SK-N-SH (cell line): ENCODE data around the gene AUP1. TPM values are rescaled to one million over a fixed set of nuclear protein-coding genes. Genes with fewer than 3 reads are reported as not detected.

Source experiments
- CTCF ChIA-PET: fragments of 300-600, 350-600 bp; formaldehyde crosslinking; extraction: SDS; loops from one replicate; lab custom pipeline; 2021; lab: Yijun Ruan, JAX
- POLR2A ChIA-PET: fragments of 350-600 bp; sonication (Branson Sonifier 250); formaldehyde crosslinking; extraction: SDS; loops from one replicate; lab custom pipeline; 2020; ENCODE audit warnings: antibody characterized with exemption, inconsistent platforms; lab: Yijun Ruan, JAX
- DNase-seq: peaks from one replicate; pipeline ENCODE4 v3.0.0; 2012
- H2AFZ ChIP-seq: fragments of 200-600 bp; sonication (generic); 2 replicates; pipeline ENCODE4 v1.8.1; 2016; ENCODE audit warnings: antibody characterized with exemption, mild to moderate bottlenecking, low read depth
- H3F3A ChIP-seq: fragments of 200-600 bp; sonication (generic); replicated peaks from 2 replicates; pipeline ENCODE3; 2016; ENCODE audit warnings: antibody characterized with exemption, mild to moderate bottlenecking; ENCODE audit not compliant: insufficient read depth
- H3K27ac ChIP-seq, 2 experiments: fragments of 200-500 bp in 1 of 2; fragments of 200-600 bp in 1 of 2; sonication (Bioruptor generic) in 1 of 2; sonication (generic), shearing (Covaris generic) in 1 of 2; 2 replicates each; pipeline versions ENCODE4 v1.5.1 to v1.6.1; 2014 to 2016; ENCODE audit warnings: low read depth in 2 of 2, inconsistent platforms in 1 of 2, low read length in 1 of 2, mild to moderate bottlenecking in 1 of 2, mixed read lengths in 1 of 2
- H3K27me3 ChIP-seq: fragments of 200-600 bp; sonication (generic), shearing (Covaris generic); 2 replicates; pipeline ENCODE4 v1.6.1; 2016; ENCODE audit warnings: mixed run types; ENCODE audit not compliant: insufficient read depth
- H3K36me3 ChIP-seq, 2 experiments: fragments of 200-500 bp in 1 of 2; fragments of 200-600 bp in 1 of 2; sonication (Bioruptor generic) in 1 of 2; sonication (generic) in 1 of 2; replicated peaks in 1 of 2; 2 replicates each; pipeline versions ENCODE3 to v1.5.1; 2014 to 2016; ENCODE audit warnings: low read length in 1 of 2, mild to moderate bottlenecking in 1 of 2; ENCODE audit not compliant: insufficient read depth in 2 of 2, control insufficient read depth in 1 of 2
- H3K4me1 ChIP-seq, 2 experiments: fragments of 200-500 bp in 1 of 2; fragments of 200-600 bp in 1 of 2; sonication (Bioruptor generic) in 1 of 2; sonication (generic), shearing (Covaris generic) in 1 of 2; 2 replicates each; pipeline versions ENCODE4 v1.5.1 to v1.6.1; 2014 to 2016; ENCODE audit warnings: low read depth in 1 of 2, low read length in 1 of 2, mixed run types in 1 of 2; ENCODE audit not compliant: insufficient read depth in 2 of 2, control insufficient read depth in 1 of 2
- H3K4me2 ChIP-seq: fragments of 200-600 bp; sonication (generic), shearing (Covaris generic); 2 replicates; pipeline ENCODE4 v1.6.1; 2017; ENCODE audit warnings: mixed run types
- H3K4me3 ChIP-seq, 2 experiments: fragments of 200-500 bp in 1 of 2; fragments of 200-600 bp in 1 of 2; sonication (Bioruptor generic) in 1 of 2; sonication (generic), shearing (Covaris generic) in 1 of 2; 2 replicates each; pipeline versions ENCODE4 v1.5.1 to v1.8.1; 2014 to 2016; ENCODE audit warnings: low read depth in 2 of 2, inconsistent platforms in 1 of 2, low read length in 1 of 2, mild to moderate bottlenecking in 1 of 2, mixed read lengths in 1 of 2, moderate library complexity in 1 of 2
- H3K79me2 ChIP-seq: fragments of 200-600 bp; sonication (generic); 2 replicates; pipeline ENCODE4 v1.8.1; 2017; ENCODE audit warnings: mild to moderate bottlenecking; ENCODE audit not compliant: insufficient read depth
- H3K9ac ChIP-seq: fragments of 200-600 bp; sonication (generic); 2 replicates; pipeline ENCODE4 v1.6.1; 2017; ENCODE audit warnings: mixed run types
- H3K9me2 ChIP-seq: fragments of 200-600 bp; sonication (generic); 2 replicates; pipeline ENCODE4 v1.6.1; 2017; ENCODE audit warnings: mixed run types
- H3K9me3 ChIP-seq: fragments of 200-600 bp; sonication (generic); 2 replicates; pipeline ENCODE4 v1.6.1; 2017; ENCODE audit warnings: mixed run types, mild to moderate bottlenecking, moderate library complexity
- H4K20me1 ChIP-seq: fragments of 200-600 bp; sonication (generic); 2 replicates; pipeline ENCODE4 v1.6.1; 2017; ENCODE audit warnings: mild to moderate bottlenecking, mixed run types; ENCODE audit not compliant: insufficient read depth
- EP300 ChIP-seq, 2 experiments: IDR thresholded peaks; 2 replicates each; pipeline versions ENCODE4 v1.4.0 to v1.6.1; 2012; ENCODE audit warnings: borderline replicate concordance in 1 of 2, low read depth in 1 of 2, low read length in 1 of 2
- EZH2phosphoT487 ChIP-seq: fragments of 200-600 bp; sonication (generic); IDR thresholded peaks from 2 replicates; pipeline ENCODE4 v1.6.1; 2017; ENCODE audit warnings: low read depth, mixed run types, mild to moderate bottlenecking, antibody characterized with exemption, moderate library complexity, borderline replicate concordance
- GATA2 ChIP-seq: sonication (generic); formaldehyde crosslinking; IDR thresholded peaks from 2 replicates; pipeline ENCODE4 v1.5.0; 2020; ENCODE audit warnings: mild to moderate bottlenecking, missing genetic modification reagents
- JUND ChIP-seq: IDR thresholded peaks from 2 replicates; pipeline ENCODE4 v1.4.0; 2012
- MEF2A ChIP-seq: IDR thresholded peaks from 2 replicates; pipeline ENCODE4 v1.4.0; 2012; ENCODE audit warnings: low read depth, borderline replicate concordance
- MXI1 ChIP-seq: IDR thresholded peaks from 2 replicates; pipeline ENCODE4 v1.6.1; 2012; ENCODE audit warnings: mild to moderate bottlenecking, low read depth, low read length, improper control_type of control experiment
- POLR2AphosphoS5 ChIP-seq: IDR thresholded peaks from 2 replicates; pipeline ENCODE4 v1.6.1; 2012; ENCODE audit warnings: low read depth, low read length
- RCOR1 ChIP-seq: fragments of 150-350 bp; IDR thresholded peaks from 2 replicates; pipeline ENCODE4 v1.6.1; 2017; ENCODE audit warnings: antibody characterized with exemption, low read length
- RFX5 ChIP-seq: IDR thresholded peaks from 2 replicates; pipeline ENCODE4 v1.6.1; 2012; ENCODE audit warnings: mild to moderate bottlenecking, improper control_type of control experiment, low read length
- SIN3A ChIP-seq: IDR thresholded peaks from 2 replicates; pipeline ENCODE4 v1.6.1; 2012; ENCODE audit warnings: low read depth, mild to moderate bottlenecking, low read length, moderate library complexity, borderline replicate concordance
- TAF1 ChIP-seq: IDR thresholded peaks from 2 replicates; pipeline ENCODE4 v1.6.1; 2012; ENCODE audit warnings: low read depth, mild to moderate bottlenecking, low read length, moderate library complexity, borderline replicate concordance
- TEAD4 ChIP-seq: IDR thresholded peaks from 2 replicates; pipeline ENCODE4 v1.4.0; 2012; ENCODE audit warnings: mild to moderate bottlenecking, borderline replicate concordance; ENCODE audit not compliant: insufficient read depth
- YY1 ChIP-seq: IDR thresholded peaks from 2 replicates; pipeline ENCODE4 v1.4.0; 2012; ENCODE audit warnings: low read depth, mild to moderate bottlenecking
- WGBS: methylation state at CpG from one replicate; pipeline ENCODE4 v1.1.6; 2017; ENCODE audit warnings: low lambda C conversion rate; 5-methylcytosine and 5-hydroxymethylcytosine counted together
- polyA plus RNA-seq, 3 experiments: library from polyadenylated mRNA; depleted of rRNA; stranded (reverse); fragments of >200 nt; gene quantifications; 2 replicates each; pipeline ENCODE4 v1.2.3, GENCODE V29; 2012
- TF ChIP-seq, protein P1 (sequence below): IDR thresholded peaks from 2 replicates; pipeline ENCODE4 v1.6.1; 2012; ENCODE audit warnings: mild to moderate bottlenecking, low read depth, low read length, moderate library complexity
- TF ChIP-seq, protein P2 (sequence below): fragments of 200-600 bp; sonication (generic); IDR thresholded peaks from 2 replicates; pipeline ENCODE4 v1.6.1; 2017; ENCODE audit warnings: antibody characterized with exemption, mild to moderate bottlenecking, moderate library complexity
- TF ChIP-seq, protein P3 (sequence below): IDR thresholded peaks from 2 replicates; pipeline ENCODE4 v1.4.0; 2012; ENCODE audit warnings: low read depth, borderline replicate concordance
- TF ChIP-seq, protein P4 (sequence below): IDR thresholded peaks from 2 replicates; pipeline ENCODE4 v1.4.0; 2012; ENCODE audit warnings: low read depth
- TF ChIP-seq, protein P5 (sequence below): fragments of 150-350 bp; IDR thresholded peaks from 2 replicates; pipeline ENCODE4 v1.6.1; 2017; ENCODE audit warnings: antibody characterized with exemption, low read length, low read depth, borderline replicate concordance
- TF ChIP-seq, protein P6 (sequence below): IDR thresholded peaks from 2 replicates; pipeline ENCODE4; 2012

The AUP1 gene
- polyA plus RNA-seq, 1 of the 3 experiments (the other 2 are of a cell fraction), result 118 TPM

DNA sequence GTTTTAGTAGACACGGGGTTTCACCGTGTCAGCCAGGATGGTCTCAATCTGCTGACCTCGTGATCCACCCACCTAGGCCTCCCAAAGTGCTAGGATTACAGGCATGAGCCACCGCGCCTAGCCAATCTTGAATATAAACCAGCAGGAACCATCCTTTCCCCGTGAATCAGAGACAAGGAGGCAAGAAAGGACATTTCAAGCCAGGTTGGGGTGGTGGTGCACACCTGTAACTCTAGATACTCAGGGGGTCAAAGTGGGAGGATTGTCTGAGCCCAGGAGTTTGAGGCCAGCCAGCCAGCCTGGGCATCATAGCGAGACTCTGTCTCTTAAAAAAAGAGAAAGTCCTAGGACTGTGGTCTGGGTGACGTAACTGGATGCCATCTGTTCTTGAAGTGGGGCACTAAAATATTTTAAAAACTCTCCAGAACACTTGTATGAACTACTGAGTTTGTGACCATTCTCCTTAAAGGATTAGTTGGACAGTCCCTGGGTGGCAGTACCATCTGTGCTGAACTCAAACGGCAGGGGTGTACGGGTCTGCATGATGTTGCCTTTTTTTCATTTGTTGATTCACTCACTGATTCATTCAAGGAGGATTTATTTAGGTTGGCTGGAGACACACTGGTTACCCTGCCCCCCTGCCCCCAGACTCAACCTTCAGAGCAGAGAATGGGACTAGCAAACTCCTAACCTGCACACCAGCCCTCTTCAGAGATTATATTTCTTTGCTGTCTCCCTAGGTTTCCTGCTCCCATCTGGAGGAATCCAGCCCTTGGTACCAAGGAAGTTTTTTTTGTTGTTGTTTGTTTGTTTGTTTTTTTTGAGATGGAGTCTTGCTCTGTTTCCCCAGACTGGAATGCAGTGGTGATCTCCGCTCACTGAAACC, 18.2 kb downstream of the AUP1 start:
- Histone ChIP-seq H3K4me3 (no peak overlapping the region), H2AFZ (no peak overlapping the region), H3K4me2 (no peak overlapping the region), H3K27me3 (no peaks in the 10 kb centered on the region), H3K9ac (no peak overlapping the region), H3F3A (peaks cover 25% of the 10 kb centered on the region), H3K79me2 (peaks cover 32% of the 10 kb centered on the region; the same call in 1 of the 2 replicates), H3K4me1 (peaks cover 17 to 30% of the 10 kb centered on the region in 2 experiments; a peak in 3 of 4 replicates), H3K9me3 (no peaks in the 10 kb centered on the region), H4K20me1 (no peaks in the 10 kb centered on the region), H3K27ac (peak overlapping the region in 1 of 2 experiments; percentile 3; a peak in 1 of 4 replicates), H3K36me3 (peaks cover 0 to 3% of the 10 kb centered on the region in 2 experiments), H3K9me2 (no peaks in the 10 kb centered on the region)
- POLR2A ChIA-PET, result interaction anchor here (0.7 to 1.7 kb wide), 4 partner anchors 11 to 230 kb away, joined by 5 to 9 read pairs (median 6); partner anchors contain the start of gene LBX2
- WGBS, result 67% methylated on average over 11 of the region's 11 CpGs
- TF ChIP-seq, protein P1, sequence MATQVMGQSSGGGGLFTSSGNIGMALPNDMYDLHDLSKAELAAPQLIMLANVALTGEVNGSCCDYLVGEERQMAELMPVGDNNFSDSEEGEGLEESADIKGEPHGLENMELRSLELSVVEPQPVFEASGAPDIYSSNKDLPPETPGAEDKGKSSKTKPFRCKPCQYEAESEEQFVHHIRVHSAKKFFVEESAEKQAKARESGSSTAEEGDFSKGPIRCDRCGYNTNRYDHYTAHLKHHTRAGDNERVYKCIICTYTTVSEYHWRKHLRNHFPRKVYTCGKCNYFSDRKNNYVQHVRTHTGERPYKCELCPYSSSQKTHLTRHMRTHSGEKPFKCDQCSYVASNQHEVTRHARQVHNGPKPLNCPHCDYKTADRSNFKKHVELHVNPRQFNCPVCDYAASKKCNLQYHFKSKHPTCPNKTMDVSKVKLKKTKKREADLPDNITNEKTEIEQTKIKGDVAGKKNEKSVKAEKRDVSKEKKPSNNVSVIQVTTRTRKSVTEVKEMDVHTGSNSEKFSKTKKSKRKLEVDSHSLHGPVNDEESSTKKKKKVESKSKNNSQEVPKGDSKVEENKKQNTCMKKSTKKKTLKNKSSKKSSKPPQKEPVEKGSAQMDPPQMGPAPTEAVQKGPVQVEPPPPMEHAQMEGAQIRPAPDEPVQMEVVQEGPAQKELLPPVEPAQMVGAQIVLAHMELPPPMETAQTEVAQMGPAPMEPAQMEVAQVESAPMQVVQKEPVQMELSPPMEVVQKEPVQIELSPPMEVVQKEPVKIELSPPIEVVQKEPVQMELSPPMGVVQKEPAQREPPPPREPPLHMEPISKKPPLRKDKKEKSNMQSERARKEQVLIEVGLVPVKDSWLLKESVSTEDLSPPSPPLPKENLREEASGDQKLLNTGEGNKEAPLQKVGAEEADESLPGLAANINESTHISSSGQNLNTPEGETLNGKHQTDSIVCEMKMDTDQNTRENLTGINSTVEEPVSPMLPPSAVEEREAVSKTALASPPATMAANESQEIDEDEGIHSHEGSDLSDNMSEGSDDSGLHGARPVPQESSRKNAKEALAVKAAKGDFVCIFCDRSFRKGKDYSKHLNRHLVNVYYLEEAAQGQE, result no peak
- TF ChIP-seq, protein P2, sequence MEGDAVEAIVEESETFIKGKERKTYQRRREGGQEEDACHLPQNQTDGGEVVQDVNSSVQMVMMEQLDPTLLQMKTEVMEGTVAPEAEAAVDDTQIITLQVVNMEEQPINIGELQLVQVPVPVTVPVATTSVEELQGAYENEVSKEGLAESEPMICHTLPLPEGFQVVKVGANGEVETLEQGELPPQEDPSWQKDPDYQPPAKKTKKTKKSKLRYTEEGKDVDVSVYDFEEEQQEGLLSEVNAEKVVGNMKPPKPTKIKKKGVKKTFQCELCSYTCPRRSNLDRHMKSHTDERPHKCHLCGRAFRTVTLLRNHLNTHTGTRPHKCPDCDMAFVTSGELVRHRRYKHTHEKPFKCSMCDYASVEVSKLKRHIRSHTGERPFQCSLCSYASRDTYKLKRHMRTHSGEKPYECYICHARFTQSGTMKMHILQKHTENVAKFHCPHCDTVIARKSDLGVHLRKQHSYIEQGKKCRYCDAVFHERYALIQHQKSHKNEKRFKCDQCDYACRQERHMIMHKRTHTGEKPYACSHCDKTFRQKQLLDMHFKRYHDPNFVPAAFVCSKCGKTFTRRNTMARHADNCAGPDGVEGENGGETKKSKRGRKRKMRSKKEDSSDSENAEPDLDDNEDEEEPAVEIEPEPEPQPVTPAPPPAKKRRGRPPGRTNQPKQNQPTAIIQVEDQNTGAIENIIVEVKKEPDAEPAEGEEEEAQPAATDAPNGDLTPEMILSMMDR, result no peak
- TF ChIP-seq GATA2 (CRISPR knock-in tag), result no peak
- TF ChIP-seq YY1, result no peak
- TF ChIP-seq MEF2A, result no peak
- no peak for TF ChIP-seq RFX5
- no peak for TF ChIP-seq POLR2AphosphoS5
- no peak for TF ChIP-seq EP300 (IDR thresholded peaks at IDR 0.05; ENCODE audit: borderline replicate concordance in 1 of 2, low read depth in 1 of 2, low read length in 1 of 2)
- TF ChIP-seq, protein P3, sequence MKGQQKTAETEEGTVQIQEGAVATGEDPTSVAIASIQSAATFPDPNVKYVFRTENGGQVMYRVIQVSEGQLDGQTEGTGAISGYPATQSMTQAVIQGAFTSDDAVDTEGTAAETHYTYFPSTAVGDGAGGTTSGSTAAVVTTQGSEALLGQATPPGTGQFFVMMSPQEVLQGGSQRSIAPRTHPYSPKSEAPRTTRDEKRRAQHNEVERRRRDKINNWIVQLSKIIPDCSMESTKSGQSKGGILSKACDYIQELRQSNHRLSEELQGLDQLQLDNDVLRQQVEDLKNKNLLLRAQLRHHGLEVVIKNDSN, result no peak
- TF ChIP-seq TAF1, result no peak
- TF ChIP-seq, protein P4, sequence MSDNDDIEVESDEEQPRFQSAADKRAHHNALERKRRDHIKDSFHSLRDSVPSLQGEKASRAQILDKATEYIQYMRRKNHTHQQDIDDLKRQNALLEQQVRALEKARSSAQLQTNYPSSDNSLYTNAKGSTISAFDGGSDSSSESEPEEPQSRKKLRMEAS, result no peak
- TF ChIP-seq JUND, result no peak
- no peak for TF ChIP-seq RCOR1
- TF ChIP-seq, protein P5, sequence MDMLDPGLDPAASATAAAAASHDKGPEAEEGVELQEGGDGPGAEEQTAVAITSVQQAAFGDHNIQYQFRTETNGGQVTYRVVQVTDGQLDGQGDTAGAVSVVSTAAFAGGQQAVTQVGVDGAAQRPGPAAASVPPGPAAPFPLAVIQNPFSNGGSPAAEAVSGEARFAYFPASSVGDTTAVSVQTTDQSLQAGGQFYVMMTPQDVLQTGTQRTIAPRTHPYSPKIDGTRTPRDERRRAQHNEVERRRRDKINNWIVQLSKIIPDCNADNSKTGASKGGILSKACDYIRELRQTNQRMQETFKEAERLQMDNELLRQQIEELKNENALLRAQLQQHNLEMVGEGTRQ, result no peak
- no peak for TF ChIP-seq EZH2phosphoT487
- no peak for TF ChIP-seq SIN3A
- no peak for TF ChIP-seq TEAD4
- TF ChIP-seq MXI1, result no peak
- TF ChIP-seq, protein P6, sequence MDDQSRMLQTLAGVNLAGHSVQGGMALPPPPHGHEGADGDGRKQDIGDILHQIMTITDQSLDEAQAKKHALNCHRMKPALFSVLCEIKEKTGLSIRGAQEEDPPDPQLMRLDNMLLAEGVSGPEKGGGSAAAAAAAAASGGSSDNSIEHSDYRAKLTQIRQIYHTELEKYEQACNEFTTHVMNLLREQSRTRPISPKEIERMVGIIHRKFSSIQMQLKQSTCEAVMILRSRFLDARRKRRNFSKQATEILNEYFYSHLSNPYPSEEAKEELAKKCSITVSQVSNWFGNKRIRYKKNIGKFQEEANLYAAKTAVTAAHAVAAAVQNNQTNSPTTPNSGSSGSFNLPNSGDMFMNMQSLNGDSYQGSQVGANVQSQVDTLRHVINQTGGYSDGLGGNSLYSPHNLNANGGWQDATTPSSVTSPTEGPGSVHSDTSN, result no peak
- CTCF ChIA-PET, result interaction anchor here (0.9 to 5.6 kb wide), 4 partner anchors 15 to 76 kb away, joined by 3 to 80 read pairs (median 22); partner anchors contain the start of genes AUP1, CCDC142, DQX1 and HTRA2
- DNase-seq, result no peak
